ENCODE results near the gene UGCG. TPM values are rescaled to one million over a fixed set of nuclear protein-coding genes. Genes with fewer than 3 reads are reported as not detected.

UGCG gene
- total RNA-seq, 1 donor from 2014 or later: 48.1 TPM

DNA sequence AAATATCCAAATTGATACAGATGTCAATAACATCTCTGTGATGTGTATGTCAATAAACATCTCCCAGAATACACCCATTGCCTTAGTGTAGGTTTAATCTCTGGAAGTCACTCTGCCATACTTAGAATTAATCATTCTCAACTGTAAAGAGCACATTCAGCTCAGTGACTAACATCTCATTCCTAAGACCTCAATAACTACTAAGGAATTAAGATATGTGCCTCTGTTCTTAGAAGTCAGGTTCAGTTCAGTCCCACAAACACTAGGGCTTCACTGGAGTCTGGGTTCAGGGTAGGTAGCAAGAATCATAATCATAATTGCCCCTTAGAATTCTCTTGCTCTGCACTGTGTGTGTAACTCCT lies 31.7 kb downstream of the UGCG start:
- H3K4me1 ChIP-seq: no peaks in the 10 kb centered on the region
- Mint-ChIP-seq H3K27me3 (ENCODE audit: insufficient read depth, low read depth) (no peaks in the 10 kb centered on the region), H3K9me3 (no peaks in the 10 kb centered on the region), H3K4me1 (peaks cover 7% of the 10 kb centered on the region), H3K36me3 (peaks cover 24% of the 10 kb centered on the region), H3K4me3 (no peak overlapping the region), H3K27ac (no peak overlapping the region)
- H3K4me2 ChIP-seq: no peak overlapping the region
- no peak overlapping the region for H3K27ac ChIP-seq
- H3K27me3 ChIP-seq: no peaks in the 10 kb centered on the region
- no peak overlapping the region for H3K9ac ChIP-seq
- no peak for TF ChIP-seq EZH2 (IDR thresholded peaks at IDR 0.05)
- no peak for TF ChIP-seq EZH2phosphoT487 (IDR thresholded peaks at IDR 0.05)
- TF ChIP-seq, protein P1, sequence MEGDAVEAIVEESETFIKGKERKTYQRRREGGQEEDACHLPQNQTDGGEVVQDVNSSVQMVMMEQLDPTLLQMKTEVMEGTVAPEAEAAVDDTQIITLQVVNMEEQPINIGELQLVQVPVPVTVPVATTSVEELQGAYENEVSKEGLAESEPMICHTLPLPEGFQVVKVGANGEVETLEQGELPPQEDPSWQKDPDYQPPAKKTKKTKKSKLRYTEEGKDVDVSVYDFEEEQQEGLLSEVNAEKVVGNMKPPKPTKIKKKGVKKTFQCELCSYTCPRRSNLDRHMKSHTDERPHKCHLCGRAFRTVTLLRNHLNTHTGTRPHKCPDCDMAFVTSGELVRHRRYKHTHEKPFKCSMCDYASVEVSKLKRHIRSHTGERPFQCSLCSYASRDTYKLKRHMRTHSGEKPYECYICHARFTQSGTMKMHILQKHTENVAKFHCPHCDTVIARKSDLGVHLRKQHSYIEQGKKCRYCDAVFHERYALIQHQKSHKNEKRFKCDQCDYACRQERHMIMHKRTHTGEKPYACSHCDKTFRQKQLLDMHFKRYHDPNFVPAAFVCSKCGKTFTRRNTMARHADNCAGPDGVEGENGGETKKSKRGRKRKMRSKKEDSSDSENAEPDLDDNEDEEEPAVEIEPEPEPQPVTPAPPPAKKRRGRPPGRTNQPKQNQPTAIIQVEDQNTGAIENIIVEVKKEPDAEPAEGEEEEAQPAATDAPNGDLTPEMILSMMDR (IDR thresholded peaks at IDR 0.05): no peak
- no peaks in the 10 kb centered on the region for H3F3A ChIP-seq (ENCODE audit: low read depth)
- no peak for DNase-seq (ENCODE audit: low spot score)
- H3K36me3 ChIP-seq: peaks cover 14% of the 10 kb centered on the region
- H3K4me3 ChIP-seq: no peak overlapping the region
- no peaks in the 10 kb centered on the region for H4K20me1 ChIP-seq (ENCODE audit: low read depth)
- H2AFZ ChIP-seq (replicated peaks): no peak overlapping the region
- H3K79me2 ChIP-seq (ENCODE audit: low read depth): no peaks in the 10 kb centered on the region
- no peaks in the 10 kb centered on the region for H3K9me3 ChIP-seq (ENCODE audit: low read depth)

DNA sequence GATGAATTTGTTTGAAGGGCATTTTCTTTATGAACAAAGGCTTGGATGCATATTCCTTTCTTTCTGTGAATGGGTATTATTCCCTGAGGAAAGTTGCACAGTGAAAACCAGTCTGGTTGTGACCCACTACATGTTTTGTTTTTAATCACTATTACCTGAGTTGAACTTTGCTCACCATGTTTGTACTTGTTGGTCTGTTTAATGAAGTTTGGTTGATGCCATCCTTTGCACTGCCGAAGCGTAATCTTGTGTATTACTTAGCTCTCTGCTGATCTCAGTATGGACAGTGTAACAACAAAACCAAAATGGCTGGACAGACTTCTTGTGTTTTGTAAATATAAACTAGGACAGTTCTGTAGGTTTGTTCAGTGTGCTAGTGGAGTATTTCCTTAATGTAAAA lies 38.1 kb downstream of the UGCG start:
- H3K4me3 Mint-ChIP-seq: no peak overlapping the region
- H3K9me3 Mint-ChIP-seq: no peaks in the 10 kb centered on the region
- Histone ChIP-seq H3K4me3 (no peak overlapping the region), H3K27me3 (no peaks in the 10 kb centered on the region), H3K79me2 (ENCODE audit: low read depth) (no peaks in the 10 kb centered on the region), H3K27ac (no peak overlapping the region), H3K36me3 (peaks cover 23% of the 10 kb centered on the region), H3F3A (ENCODE audit: low read depth) (peaks cover 7% of the 10 kb centered on the region), H3K4me1 (no peaks in the 10 kb centered on the region), H3K9me3 (ENCODE audit: low read depth) (no peaks in the 10 kb centered on the region), H4K20me1 (ENCODE audit: low read depth) (no peaks in the 10 kb centered on the region), H3K4me2 (no peak overlapping the region), H2AFZ (replicated peaks) (no peak overlapping the region), H3K9ac (no peak overlapping the region)
- DNase-seq (ENCODE audit: low spot score): no peak
- H3K36me3 Mint-ChIP-seq: peaks cover 22% of the 10 kb centered on the region
- H3K4me1 Mint-ChIP-seq: peaks cover 4% of the 10 kb centered on the region
- no peaks in the 10 kb centered on the region for H3K27me3 Mint-ChIP-seq (ENCODE audit: insufficient read depth, low read depth)
- H3K27ac Mint-ChIP-seq: no peak overlapping the region
- TF ChIP-seq EZH2 (IDR thresholded peaks at IDR 0.05) (no peak), EZH2phosphoT487 (IDR thresholded peaks at IDR 0.05) (no peak)
- TF ChIP-seq, protein P1 (IDR thresholded peaks at IDR 0.05): no peak

DNA sequence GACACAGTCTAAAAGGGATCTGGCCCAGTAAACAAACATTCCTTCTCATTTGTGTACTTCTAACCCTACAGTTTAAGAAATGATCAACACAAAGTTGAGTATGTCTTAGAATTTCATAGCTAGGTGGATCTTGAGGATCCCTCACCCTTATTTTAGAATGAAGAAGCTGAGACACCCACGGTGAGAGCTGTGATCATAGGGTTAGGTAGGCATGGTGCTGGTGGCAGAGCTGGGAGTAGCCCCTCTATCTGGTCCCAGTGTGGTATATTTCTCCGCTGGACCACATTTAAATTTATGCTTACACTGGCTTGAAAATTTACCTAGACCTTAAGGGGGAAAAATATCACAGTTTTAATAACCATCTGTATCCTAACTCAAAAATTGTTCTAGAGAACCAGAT lies 39.8 kb downstream of the UGCG start:
- H3K4me2 ChIP-seq: no peak overlapping the region
- peaks cover 3% of the 10 kb centered on the region for H3K27me3 Mint-ChIP-seq (ENCODE audit: insufficient read depth, low read depth)
- H3K4me3 ChIP-seq: no peak overlapping the region
- H3K9me3 Mint-ChIP-seq: no peaks in the 10 kb centered on the region
- TF ChIP-seq EZH2 (IDR thresholded peaks at IDR 0.05): no peak
- TF ChIP-seq EZH2phosphoT487 (IDR thresholded peaks at IDR 0.05): no peak
- TF ChIP-seq, protein P1 (IDR thresholded peaks at IDR 0.05): no peak
- H3K4me1 ChIP-seq: no peaks in the 10 kb centered on the region
- no peaks in the 10 kb centered on the region for H3K79me2 ChIP-seq (ENCODE audit: low read depth)
- peaks cover 7% of the 10 kb centered on the region for H3F3A ChIP-seq (ENCODE audit: low read depth)
- no peak overlapping the region for H3K4me3 Mint-ChIP-seq
- H3K27ac Mint-ChIP-seq: no peak overlapping the region
- H3K27me3 ChIP-seq: no peaks in the 10 kb centered on the region
- no peak overlapping the region for H3K9ac ChIP-seq
- H3K36me3 Mint-ChIP-seq: peaks cover 19% of the 10 kb centered on the region
- peaks cover 4% of the 10 kb centered on the region for H3K4me1 Mint-ChIP-seq
- H3K36me3 ChIP-seq: peaks cover 15% of the 10 kb centered on the region
- DNase-seq (ENCODE audit: low spot score): no peak
- no peaks in the 10 kb centered on the region for H4K20me1 ChIP-seq (ENCODE audit: low read depth)
- H3K9me3 ChIP-seq (ENCODE audit: low read depth): no peaks in the 10 kb centered on the region
- H3K27ac ChIP-seq: no peak overlapping the region
- H2AFZ ChIP-seq (replicated peaks): no peak overlapping the region

All from neural progenitor cell (in vitro differentiated cells).